Activated CD4-positive, alpha-beta T cell treated with anti-CD3 and anti-CD28 coated beads, Interleukin-2, amount 10 ng/mL, durations not matched to agents 7 days and 5 days (primary cell): ENCODE results near the gene GPC3. TPM values are rescaled to one million over a fixed set of nuclear protein-coding genes. Genes with fewer than 3 reads are reported as not detected.

Experiments used
- CTCF ChIA-PET: fragments of 350-600 bp; sonication (Branson Sonifier 250); formaldehyde crosslinking; loops from one replicate; lab custom pipeline; 2021; ENCODE audit warnings: antibody characterized with exemption; lab: Charles Lee
- POLR2A ChIA-PET: fragments of 350-600 bp; sonication (Branson Sonifier 250); formaldehyde crosslinking; loops from one replicate; lab custom pipeline; 2021; ENCODE audit warnings: antibody characterized with exemption; lab: Charles Lee
- DNase-seq: peaks from one replicate; pipeline ENCODE4 v3.0.0-alpha.2; 2020
- H3K27ac Mint-ChIP-seq: one replicate; pipeline ENCODE4 v1.8.0; 2021; ENCODE audit warnings: mild to moderate bottlenecking, moderate library complexity, mixed read lengths
- H3K27me3 Mint-ChIP-seq: one replicate; pipeline ENCODE4 v1.8.0; 2021; ENCODE audit warnings: mixed read lengths
- H3K36me3 Mint-ChIP-seq: one replicate; pipeline ENCODE4 v1.8.0; 2021; ENCODE audit warnings: low read depth, mixed read lengths
- H3K4me1 Mint-ChIP-seq: one replicate; pipeline ENCODE4 v1.8.0; 2021; ENCODE audit warnings: mixed read lengths
- H3K4me3 Mint-ChIP-seq: one replicate; pipeline ENCODE4 v1.8.0; 2021; ENCODE audit warnings: mild to moderate bottlenecking, moderate library complexity, mixed read lengths
- H3K9me3 Mint-ChIP-seq: one replicate; pipeline ENCODE4 v1.8.0; 2021; ENCODE audit warnings: mixed read lengths
- total RNA-seq, 2 experiments: library from RNA; stranded (reverse); gene quantifications; one replicate each; pipeline ENCODE4 v1.2.3, GENCODE V29; 2021

GPC3 gene
- total RNA-seq, 2 experiments from 2014 or later = 0.81 to 1.0 TPM

DNA sequence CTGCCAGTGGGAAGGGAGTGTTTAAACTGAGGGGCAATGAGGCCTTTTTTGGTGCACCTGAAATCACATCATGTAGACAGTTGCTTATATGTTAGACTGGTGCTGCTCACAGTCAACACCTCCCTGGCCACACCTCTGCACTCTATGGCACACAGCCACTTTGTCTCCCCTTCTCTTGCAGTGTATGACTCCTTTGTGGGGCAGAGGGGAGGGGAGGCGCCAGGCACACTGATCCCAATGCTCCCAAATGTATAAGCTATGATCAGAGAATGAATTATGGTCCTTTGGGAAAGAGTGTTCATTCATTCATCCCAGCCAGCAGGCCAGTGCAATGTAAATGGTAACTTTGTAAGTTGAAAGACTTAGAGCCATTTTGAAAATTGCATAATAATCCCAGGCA, 4.6 kb upstream of the GPC3 start:
- Mint-ChIP-seq H3K27me3 (peaks cover 8% of the 10 kb centered on the region), H3K9me3 (no peaks in the 10 kb centered on the region), H3K4me1 (no peaks in the 10 kb centered on the region), H3K36me3 (no peaks in the 10 kb centered on the region), H3K27ac (no peak overlapping the region), H3K4me3 (no peak overlapping the region)
- no peak for DNase-seq
- ChIA-PET CTCF (no interaction called here), POLR2A (no interaction called here)

DNA sequence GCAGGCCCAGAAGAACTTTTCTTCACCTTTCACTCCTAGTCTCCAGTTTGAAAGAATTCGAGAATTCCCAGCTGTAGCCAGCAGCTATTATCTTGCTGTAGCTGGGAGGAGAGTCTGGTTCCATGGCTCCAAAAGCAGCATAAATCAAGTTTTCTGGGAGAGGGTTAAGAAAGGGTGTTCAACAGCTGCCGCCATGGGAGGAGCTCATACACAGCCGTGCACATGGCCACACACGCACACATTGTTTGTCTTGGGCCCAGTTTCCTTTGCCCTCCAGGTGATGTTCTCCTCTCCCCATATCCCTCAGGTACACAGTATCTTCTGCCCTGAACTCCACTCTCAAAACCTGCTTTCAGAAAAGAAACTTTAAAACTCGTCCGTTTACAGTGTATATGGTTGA, 4.1 kb upstream of the GPC3 start:
- no peak for DNase-seq
- Mint-ChIP-seq H3K36me3 (no peaks in the 10 kb centered on the region), H3K27ac (no peak overlapping the region), H3K4me1 (no peaks in the 10 kb centered on the region), H3K27me3 (peaks cover 11% of the 10 kb centered on the region), H3K4me3 (no peak overlapping the region), H3K9me3 (no peaks in the 10 kb centered on the region)
- ChIA-PET CTCF (interaction anchor here (0.6 kb wide), 1 partner anchor 31 kb away, joined by 3 read pairs; no protein-coding TSS in a partner anchor), POLR2A (no interaction called here)

DNA sequence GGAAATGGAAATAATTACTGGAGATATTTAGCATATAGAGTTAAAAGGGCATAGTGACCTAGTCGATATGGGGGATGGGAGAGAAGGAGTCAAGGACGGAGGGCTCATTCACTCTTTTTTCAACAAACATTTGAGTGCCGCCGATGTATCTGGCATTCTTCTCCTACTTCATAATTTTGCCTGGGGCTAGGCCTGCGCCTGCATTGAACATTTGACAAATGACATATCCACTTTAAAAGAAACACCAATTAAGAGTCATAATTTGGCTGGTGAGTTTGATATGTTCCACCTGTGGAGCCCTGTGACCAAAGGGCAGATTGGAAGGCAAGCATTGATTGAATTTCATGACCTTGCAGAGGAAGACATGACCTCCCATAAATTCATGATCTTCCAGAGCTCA, 2.6 kb upstream of the GPC3 start:
- Mint-ChIP-seq H3K4me1 (peaks cover 4% of the 10 kb centered on the region), H3K27ac (no peak overlapping the region), H3K27me3 (peaks cover 23% of the 10 kb centered on the region), H3K9me3 (no peaks in the 10 kb centered on the region), H3K36me3 (no peaks in the 10 kb centered on the region), H3K4me3 (no peak overlapping the region)
- POLR2A ChIA-PET = no interaction called here
- DNase-seq = no peak
- CTCF ChIA-PET = no interaction called here

DNA sequence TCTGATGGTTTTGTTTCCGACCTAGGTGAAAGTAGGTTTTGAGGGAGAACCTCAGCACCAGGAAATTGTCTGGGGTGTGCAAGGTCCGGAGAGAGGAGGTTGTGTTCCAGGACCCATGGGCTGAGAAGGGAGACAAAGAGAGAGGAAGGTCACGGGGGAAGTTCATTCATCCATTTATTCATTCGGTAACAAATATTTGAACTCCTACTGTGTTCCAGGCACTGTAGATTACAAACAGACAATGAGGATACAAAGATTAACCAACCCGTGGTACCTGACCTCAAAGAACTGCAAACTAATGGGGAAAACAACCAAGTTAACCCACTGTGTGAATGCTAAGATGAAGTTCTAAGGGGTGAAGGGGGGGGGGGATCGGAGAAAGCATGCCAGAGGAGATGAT, 1.8 kb upstream of the GPC3 start:
- CTCF ChIA-PET = no interaction called here
- Mint-ChIP-seq H3K36me3 (no peaks in the 10 kb centered on the region), H3K27me3 (peaks cover 31% of the 10 kb centered on the region), H3K27ac (no peak overlapping the region), H3K4me1 (peaks cover 4% of the 10 kb centered on the region), H3K9me3 (no peaks in the 10 kb centered on the region), H3K4me3 (no peak overlapping the region)
- POLR2A ChIA-PET = no interaction called here
- no peak for DNase-seq

DNA sequence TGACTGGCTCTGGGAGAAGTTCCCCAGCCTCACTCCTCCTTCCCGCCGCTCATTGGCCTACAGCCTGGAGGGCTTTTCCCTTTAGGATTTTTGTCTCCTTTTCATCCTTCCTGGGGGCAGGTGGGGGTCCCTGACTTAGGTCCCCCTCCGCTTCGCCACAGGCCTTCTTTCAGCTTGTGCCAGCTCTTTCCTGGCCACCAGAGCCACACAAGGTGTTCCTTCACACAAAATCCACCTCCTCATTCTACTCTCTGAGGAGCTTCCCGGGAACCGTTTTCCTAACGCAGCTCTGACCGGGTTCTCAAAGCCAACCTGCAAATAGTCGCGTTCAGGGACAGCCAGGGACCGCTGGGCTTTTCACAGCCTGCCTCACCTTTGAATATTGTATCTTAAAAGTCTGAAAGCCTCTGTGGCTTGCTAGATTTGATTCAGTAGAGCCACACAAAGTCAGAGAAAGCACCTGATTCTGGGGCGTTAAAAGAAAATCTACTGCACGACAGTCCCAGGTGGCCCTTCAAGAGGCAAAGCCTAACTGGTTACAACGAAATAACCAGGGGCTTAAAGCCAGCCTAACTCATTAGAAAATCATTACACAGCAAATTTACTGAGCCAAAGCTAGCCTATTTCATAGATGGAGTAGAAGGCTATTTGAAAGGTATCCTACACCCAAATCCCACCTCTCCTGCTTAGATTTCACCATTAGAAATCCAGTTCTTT, 731 bp upstream of the GPC3 start:
- Mint-ChIP-seq H3K27me3 (peaks cover 40% of the 10 kb centered on the region), H3K4me1 (peaks cover 4% of the 10 kb centered on the region), H3K27ac (no peak overlapping the region), H3K36me3 (no peaks in the 10 kb centered on the region), H3K4me3 (peak overlapping the region; percentile 40), H3K9me3 (no peaks in the 10 kb centered on the region)
- ChIA-PET POLR2A (no interaction called here), CTCF (no interaction called here)
- DNase-seq = no peak

DNA sequence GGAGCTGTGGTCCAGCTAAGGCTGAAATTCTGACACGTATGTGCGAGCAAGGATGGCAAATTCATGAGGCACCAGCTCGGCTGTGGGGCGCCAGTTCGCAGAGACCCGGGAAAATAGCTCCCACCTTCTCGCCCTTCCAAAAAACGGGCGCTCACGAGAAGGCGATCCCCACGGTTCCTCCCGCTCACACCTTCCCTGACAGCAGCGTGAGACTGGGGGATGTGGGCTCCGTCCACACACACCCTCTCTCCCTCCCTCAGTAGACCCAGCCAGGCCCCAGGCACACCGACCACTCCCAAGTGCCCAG, 584 bp downstream of the GPC3 start:
- CTCF ChIA-PET = no interaction called here

DNA sequence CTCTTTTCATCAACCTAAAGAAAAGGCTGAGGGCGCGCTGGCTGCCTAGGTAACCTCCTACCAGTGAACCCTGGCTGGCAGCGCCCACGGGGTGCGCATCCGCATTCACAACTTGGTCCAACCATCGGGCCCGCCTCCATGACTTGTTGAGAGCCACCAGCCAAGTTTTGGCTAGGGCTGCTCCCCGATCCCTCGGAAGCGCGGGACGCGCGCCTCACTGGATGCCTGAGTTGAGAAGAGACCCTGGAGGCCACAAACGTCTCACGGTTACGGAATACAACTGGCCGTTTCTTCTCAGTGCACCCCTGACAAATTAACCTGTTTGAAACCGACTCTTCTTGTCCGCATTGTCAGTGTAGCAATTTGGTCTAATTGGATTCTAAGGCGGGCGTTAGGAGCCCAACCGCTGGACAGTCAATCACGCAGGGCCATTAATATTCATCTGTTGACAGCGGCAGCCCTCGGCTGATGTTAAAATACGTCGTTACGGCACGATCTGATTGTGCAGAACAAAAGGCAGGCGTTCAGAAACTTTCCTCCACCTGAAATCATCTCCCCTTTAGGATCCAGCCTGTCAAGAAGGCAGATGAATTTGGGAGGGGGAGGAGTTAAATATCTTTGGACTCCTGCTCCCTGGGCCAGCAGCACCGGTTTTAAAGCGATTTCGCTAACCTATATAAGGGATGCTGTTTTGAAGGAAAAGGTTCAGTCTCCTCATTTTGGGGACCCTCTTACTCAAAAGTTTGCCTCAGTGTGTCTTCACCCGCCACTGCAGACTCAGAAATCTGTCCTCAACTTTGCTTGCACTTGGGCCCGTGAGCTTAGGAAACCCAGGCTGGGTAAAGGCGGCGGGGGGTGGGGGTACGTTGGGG, 1.2 kb downstream of the GPC3 start:
- ChIA-PET CTCF (no interaction called here), POLR2A (no interaction called here)
- H3K36me3 Mint-ChIP-seq = no peaks in the 10 kb centered on the region
- H3K4me3 Mint-ChIP-seq = peak overlapping the region; percentile 43
- no peak overlapping the region for H3K27ac Mint-ChIP-seq
- no peaks in the 10 kb centered on the region for H3K9me3 Mint-ChIP-seq
- peaks cover 4% of the 10 kb centered on the region for H3K4me1 Mint-ChIP-seq
- DNase-seq = no peak
- H3K27me3 Mint-ChIP-seq = peaks cover 43% of the 10 kb centered on the region

More for the DNA sequence above, 584 bp downstream of the GPC3 start:
- Mint-ChIP-seq H3K27ac (no peak overlapping the region), H3K36me3 (no peaks in the 10 kb centered on the region), H3K4me3 (peak overlapping the region; percentile 10), H3K27me3 (peaks cover 42% of the 10 kb centered on the region), H3K4me1 (peaks cover 4% of the 10 kb centered on the region), H3K9me3 (no peaks in the 10 kb centered on the region)
- DNase-seq = no peak
- POLR2A ChIA-PET = no interaction called here

DNA sequence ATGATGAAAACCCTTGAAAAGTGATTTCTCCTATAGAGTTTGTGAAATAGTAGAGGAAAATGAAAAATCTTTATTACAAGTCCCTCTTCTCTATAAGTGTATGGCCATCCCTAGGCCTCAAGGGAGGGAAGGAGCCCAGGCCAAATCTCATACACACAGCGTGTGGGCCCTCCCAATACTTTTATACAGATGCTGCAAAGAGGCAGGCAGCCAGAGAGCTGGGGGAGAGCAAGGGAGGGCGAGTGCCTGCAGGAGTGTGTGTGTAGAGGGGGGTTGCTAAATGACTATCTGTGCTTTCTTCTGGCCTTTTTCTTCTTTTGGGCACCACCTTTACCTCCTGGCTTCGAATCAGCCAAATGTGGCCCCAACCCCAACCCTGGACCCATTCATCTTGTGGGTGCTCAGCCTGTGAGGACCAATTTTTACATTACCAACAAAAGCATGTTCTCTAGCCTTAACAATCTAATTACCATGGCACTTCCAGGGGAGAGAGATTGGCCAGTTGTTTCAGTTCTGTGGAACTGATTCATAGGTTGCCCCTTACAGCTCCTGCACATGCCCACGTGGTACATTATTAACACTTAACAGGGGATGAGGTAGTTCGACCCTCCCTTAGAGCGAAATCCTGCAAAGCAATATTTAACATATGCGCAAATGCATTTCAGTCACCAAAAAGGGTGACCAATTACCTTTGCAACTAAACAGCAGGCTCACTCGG, 2.0 kb downstream of the GPC3 start:
- Mint-ChIP-seq H3K27ac (no peak overlapping the region), H3K4me3 (no peak overlapping the region), H3K9me3 (no peaks in the 10 kb centered on the region), H3K36me3 (no peaks in the 10 kb centered on the region), H3K27me3 (peaks cover 43% of the 10 kb centered on the region), H3K4me1 (peaks cover 4% of the 10 kb centered on the region)
- CTCF ChIA-PET = no interaction called here
- POLR2A ChIA-PET = no interaction called here
- DNase-seq = no peak

DNA sequence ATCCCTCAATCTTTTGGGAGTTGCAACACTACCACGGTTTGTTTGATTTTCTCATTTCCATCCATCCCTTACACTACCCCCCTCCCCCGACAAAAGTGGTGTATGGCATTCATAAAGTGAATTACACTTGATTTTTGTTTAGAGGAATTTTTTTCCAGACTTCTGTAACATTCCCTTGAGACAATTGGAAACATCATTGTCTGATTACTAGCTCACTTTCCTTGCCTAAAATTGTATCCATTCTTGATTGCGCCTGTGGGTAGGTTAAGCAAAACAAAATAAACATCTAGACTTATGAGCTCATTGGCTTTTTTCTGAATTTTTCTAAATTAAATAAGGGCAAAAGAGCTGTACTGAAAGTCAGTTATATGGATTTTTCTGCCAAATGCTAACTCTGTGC, 3.5 kb downstream of the GPC3 start:
- H3K4me3 Mint-ChIP-seq = no peak overlapping the region
- peaks cover 36% of the 10 kb centered on the region for H3K27me3 Mint-ChIP-seq
- H3K4me1 Mint-ChIP-seq = peaks cover 4% of the 10 kb centered on the region
- H3K9me3 Mint-ChIP-seq = no peaks in the 10 kb centered on the region
- ChIA-PET POLR2A (no interaction called here), CTCF (no interaction called here)
- no peaks in the 10 kb centered on the region for H3K36me3 Mint-ChIP-seq
- DNase-seq = no peak
- H3K27ac Mint-ChIP-seq = no peak overlapping the region

DNA sequence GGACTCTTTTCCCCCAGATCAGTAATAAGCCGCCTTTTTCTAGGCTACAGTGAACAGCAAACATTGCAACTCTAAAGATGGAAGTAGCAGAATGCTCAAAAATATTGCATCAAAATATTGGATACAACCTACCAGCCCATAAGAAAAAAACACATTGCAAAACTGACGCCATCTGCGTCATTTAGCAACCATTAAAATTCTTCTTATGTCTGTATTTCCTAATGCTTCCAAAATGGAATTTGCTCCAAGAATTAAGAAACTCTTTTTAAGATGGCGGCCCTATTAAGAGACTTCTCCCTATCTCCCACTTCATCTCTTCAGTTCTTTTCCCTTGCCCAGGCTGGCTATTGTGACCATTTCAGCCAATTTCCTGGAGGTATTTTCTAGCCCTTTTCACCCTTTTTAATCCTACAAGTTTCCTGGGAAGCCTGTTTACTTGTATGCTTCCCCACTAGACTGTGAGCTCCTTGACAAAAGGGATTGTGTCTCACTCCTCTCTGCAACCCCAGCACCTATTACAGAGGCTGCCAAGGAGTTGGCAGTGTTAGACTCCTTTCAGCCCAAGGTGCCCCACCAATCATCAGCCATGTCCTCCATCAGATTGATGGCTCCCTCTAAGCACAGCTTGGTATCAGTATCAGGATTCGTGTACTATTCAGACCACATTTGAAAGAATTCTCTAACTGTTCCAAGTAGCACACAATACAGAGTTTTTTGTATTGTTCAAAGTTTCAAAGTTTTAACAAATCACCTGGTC, 4.4 kb downstream of the GPC3 start:
- Mint-ChIP-seq H3K9me3 (no peaks in the 10 kb centered on the region), H3K27me3 (peaks cover 35% of the 10 kb centered on the region), H3K36me3 (no peaks in the 10 kb centered on the region), H3K4me1 (peaks cover 4% of the 10 kb centered on the region), H3K4me3 (no peak overlapping the region), H3K27ac (no peak overlapping the region)
- no peak for DNase-seq
- CTCF ChIA-PET = no interaction called here
- POLR2A ChIA-PET = no interaction called here

DNA sequence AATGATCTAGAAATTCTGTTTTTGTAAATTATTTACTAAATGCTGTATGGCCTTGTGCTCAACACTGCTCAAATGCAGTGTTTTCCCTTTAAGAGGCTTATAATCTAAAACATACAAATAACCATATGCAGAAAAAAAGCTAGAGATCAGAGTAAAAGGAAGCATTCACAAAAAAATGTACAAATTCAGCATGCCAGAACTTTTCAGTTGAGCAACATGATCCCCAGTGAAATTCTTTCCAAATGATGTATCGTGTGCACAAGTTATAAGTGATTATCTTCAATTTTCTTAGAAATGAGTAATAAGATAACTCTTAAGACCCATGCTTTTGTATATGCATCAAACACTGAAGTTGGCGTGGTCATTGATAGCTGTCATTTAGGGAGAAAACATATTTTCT, 5.0 kb downstream of the GPC3 start:
- Mint-ChIP-seq H3K4me3 (no peak overlapping the region), H3K9me3 (no peaks in the 10 kb centered on the region), H3K4me1 (peaks cover 4% of the 10 kb centered on the region), H3K36me3 (no peaks in the 10 kb centered on the region), H3K27ac (no peak overlapping the region), H3K27me3 (peaks cover 35% of the 10 kb centered on the region)
- POLR2A ChIA-PET = no interaction called here
- CTCF ChIA-PET = no interaction called here
- DNase-seq = no peak

DNA sequence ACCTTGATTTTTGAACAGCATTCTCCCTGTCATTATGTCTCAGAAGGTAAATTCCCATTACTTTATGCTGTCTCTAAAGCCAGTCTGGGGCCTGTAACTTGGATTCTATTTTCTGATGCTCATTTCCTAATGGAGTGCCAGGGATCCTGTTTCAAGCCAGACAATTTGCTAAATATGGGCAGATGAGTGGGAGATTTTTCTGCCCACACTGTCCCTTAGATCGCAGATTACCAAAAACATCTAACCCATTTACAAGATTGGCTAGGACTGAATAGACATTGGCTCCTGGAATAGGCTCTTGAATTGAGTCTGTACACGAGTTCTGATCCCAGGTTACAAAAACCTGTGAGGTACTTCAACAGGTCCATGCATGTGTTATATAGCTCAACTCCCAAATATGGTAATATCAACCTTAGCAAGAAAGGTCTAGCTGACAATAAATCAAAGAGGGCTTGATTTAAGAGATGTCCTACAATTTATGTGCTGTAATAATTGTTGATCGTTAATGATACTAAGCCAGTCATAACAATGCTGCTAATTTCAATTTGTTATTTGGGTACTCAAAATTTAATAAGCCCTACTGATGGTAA, 5.7 kb downstream of the GPC3 start:
- no peak for DNase-seq
- H3K4me3 Mint-ChIP-seq = no peak overlapping the region
- POLR2A ChIA-PET = no interaction called here

More for the DNA sequence above, 5.7 kb downstream of the GPC3 start:
- H3K9me3 Mint-ChIP-seq = no peaks in the 10 kb centered on the region
- peaks cover 35% of the 10 kb centered on the region for H3K27me3 Mint-ChIP-seq
- no peaks in the 10 kb centered on the region for H3K36me3 Mint-ChIP-seq
- CTCF ChIA-PET = interaction anchor here (1.0 kb wide), 1 partner anchor 12 kb away, joined by 3 read pairs; no protein-coding TSS in a partner anchor
- H3K27ac Mint-ChIP-seq = no peak overlapping the region
- peaks cover 4% of the 10 kb centered on the region for H3K4me1 Mint-ChIP-seq
